ENCODE data around the gene NHP2.

- no peak for TF ChIP-seq CTCF (IDR thresholded peaks at IDR 0.05)
- no peak for TF ChIP-seq POLR2A (IDR thresholded peaks at IDR 0.05)
These were observed 22.2 kb downstream of the NHP2 start for GRCh38 chr5:178131446-178131996.

All from adrenal gland (tissue), 5 donors.